GM12892 (cell line): Measurements from ENCODE around the gene RASL11B.

Experiments used
- DNase-seq: peaks from one replicate; pipeline ENCODE4 v3.0.0; 2011; ENCODE audit not compliant: insufficient read length
- FAIRE-seq: peaks from 2 replicates; lab custom pipeline; 2011; peaks lifted over from hg19 to GRCh38; lab: Jason Lieb, UNC
- POLR2A ChIP-seq: IDR thresholded peaks from 2 replicates; pipeline ENCODE4 v1.6.1; 2011; ENCODE audit warnings: low read depth, low read length, control low read depth
- POLR2AphosphoS5 ChIP-seq: IDR thresholded peaks from 2 replicates; pipeline ENCODE4 v1.6.1; 2011; ENCODE audit warnings: low read depth, low read length, control low read depth
- TAF1 ChIP-seq: IDR thresholded peaks from 2 replicates; pipeline ENCODE4 v1.6.1; 2011; ENCODE audit warnings: low read depth, mild to moderate bottlenecking, control low read depth, low read length, borderline replicate concordance

RASL11B gene

DNA sequence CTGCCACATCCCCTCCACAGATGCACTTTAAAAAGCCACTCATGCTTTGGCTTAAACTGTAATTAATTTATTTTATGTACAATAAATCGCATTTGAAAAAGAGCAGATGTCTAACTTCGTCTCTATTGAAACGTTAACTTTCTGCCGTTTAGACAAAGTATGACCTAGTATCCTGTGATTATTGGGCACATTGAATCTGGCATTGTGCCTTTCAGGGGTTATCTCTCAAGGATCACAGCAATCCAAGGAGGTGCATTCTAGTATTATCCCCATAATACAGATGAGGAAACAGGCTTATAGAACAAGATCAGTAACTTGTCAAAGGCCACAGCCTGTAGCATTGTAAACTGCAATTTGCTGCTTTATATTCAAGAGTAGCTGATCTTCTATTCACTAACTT, 4.6 kb downstream of the RASL11B start:
- FAIRE-seq: no peak
- TF ChIP-seq POLR2AphosphoS5: no peak
- TF ChIP-seq TAF1: no peak
- no peak for TF ChIP-seq POLR2A

DNA sequence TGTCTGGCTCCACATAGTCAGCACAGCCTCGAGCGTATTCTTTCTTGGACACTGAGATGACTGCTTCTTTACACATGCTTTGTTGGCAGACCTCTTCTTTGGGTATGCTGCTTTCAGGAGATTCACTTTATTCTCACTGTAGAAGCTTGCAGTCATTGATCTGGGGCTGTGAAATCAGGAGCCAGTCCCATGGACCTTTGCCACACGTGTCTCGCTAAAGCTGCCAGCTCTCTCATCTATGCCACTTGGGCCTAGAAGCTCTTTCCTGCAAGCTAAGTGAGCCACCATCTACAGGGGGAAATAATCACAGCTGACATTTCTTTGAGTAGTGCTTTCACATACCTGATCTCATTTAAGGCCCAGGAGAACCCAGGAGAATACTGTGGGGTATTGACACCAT, 5.0 kb downstream of the RASL11B start:
- no peak for TF ChIP-seq POLR2A
- no peak for TF ChIP-seq POLR2AphosphoS5
- no peak for TF ChIP-seq TAF1
- FAIRE-seq (no peak), DNase-seq (no peak)

More for the DNA sequence above, 4.6 kb downstream of the RASL11B start:
- DNase-seq: no peak

DNA sequence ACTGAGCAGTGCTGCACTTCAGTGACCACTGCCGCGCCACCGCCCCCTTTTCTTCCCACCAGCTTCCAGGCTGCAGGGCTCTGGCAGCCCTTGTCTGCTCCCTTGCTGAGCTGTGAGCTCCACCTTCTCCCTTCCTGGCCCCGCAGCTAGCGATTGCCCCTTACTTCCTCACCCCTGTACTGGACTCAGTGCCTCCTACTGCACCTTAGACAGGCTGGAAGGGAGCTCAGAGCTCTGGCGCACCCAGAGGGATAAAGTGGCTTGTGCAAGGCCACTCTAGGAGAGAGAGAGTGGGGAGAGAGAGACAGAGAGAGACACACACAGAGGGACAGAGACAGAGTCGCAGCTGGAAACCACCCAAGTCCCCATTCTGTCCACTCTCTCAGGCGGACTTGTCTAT, 6.0 kb downstream of the RASL11B start:
- DNase-seq (no peak), FAIRE-seq (no peak)
- TF ChIP-seq POLR2AphosphoS5 (no peak), TAF1 (no peak), POLR2A (no peak)

DNA sequence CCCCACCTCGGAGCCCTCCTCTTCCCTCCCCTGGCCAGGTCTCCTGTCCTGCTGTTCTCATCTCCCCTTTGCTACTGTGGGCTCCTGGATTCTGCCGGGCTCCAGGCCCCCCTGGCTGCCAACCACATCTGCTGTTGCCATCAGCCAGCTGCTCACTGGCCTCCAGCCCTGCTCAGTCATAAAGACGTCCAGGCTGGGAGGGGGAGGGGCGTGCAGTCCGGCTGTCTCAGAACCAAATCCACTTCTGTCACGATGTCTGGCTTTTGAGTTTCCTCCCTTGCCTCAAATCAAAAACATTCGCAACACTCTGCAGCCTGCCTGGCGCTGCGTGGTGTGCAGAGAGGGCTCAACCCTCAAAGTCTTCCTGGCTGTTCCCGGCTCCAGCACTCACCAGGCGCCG, 7.1 kb downstream of the RASL11B start:
- DNase-seq (no peak), FAIRE-seq (no peak)
- no peak for TF ChIP-seq POLR2AphosphoS5
- no peak for TF ChIP-seq POLR2A
- TF ChIP-seq TAF1: no peak

DNA sequence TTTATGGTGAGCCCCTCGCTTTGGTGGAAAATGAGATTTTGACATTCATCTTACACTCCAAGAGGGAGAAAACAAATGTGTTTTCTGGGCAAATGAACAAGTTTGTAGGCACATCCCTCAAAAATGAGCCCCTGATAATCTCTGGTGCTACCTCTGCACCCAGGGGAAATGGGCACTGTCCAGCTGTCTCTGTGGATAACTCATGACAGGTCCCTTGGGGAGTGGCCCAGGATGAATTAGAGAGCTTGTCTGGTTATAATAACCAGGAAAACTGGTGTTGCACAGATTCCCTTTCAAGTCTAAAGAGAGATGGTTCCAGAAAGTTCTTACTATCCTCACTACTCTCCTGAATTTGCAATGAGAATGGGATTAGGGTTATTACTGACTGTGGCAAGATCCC, 7.5 kb downstream of the RASL11B start:
- no peak for FAIRE-seq
- DNase-seq: no peak
- TF ChIP-seq POLR2A: no peak
- no peak for TF ChIP-seq TAF1
- TF ChIP-seq POLR2AphosphoS5: no peak

DNA sequence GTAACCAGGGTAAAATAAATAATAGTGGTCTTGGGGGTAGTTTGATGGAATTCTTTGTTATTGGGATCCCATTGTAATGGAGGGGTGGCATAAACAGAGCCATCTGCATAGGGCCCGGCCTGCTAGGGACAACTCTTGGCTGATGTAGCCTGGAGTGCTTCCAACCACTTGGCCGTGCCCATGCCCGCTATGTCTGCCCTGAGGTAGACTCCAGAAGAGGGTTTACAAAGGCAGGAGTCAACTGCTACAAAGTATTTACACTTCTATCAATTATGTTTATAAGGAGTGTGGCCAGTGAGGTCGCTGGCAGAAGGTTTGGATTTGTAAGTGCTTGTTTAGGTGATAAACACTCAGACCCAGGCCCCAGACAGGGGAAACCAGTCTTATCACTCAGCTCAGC, 8.1 kb downstream of the RASL11B start:
- FAIRE-seq (no peak), DNase-seq (no peak)
- no peak for TF ChIP-seq POLR2A
- TF ChIP-seq POLR2AphosphoS5: no peak
- no peak for TF ChIP-seq TAF1

DNA sequence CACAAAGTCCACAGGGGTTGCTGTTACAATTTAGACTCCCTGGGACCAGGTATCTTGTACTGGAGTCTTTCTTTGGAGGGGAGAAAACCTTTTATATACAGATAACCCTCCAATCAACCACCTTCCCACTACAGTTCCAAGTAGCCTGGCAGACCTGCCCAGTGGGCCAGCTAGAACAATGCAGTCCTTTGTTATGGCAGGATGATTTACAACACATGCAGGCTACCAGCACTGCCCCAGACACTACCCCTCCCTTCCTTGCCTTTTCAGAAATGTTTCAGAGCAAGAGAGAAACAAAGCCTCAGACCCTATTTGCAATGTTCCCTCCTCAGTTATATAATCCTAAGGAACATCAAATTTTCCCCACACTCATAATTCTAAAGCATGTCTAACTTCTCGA, 11.1 kb downstream of the RASL11B start:
- FAIRE-seq (no peak), DNase-seq (no peak)
- no peak for TF ChIP-seq POLR2AphosphoS5
- no peak for TF ChIP-seq TAF1
- TF ChIP-seq POLR2A: no peak

DNA sequence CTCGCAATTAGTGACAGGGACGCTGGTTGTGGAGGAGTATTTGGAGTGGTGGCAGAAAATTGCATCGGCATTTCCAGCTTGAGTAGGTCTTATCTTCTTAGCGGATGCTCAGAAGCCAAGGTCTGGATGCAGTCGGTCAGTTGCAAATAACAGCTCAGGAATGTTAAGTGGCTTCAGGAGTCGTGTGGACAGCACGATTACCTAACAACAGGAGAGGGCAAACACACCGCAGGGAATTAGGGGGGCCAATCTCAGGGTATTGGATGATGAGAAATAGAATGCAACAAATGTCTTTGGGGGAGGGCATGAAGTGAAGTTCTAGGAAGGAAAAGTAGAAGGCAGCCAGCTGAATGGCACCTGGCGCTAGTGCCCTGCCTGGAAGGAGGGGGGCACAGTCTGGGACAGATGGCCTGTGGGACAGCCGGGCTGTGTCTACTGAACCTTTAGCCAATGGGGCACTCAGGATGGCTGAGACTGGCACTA, 11.8 kb downstream of the RASL11B start:
- no peak for FAIRE-seq

DNA sequence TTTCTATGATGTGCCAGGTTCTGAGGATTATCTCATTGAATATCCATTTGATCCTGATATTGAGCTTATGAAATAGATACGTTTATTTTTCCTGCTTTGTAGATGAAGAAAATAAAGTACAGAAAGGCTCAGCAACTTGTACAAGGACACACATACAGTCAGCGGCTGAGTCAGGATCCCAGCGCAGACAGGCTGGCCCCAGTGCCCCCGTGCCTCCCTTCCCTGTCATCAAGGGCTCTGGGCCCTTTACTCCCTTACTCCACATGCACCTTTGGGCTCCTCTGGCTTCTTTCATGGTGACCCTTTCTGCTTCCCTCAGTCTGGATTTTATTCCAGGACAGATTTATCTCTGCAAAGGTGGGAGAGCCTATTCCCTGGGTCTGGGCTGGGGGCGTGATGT, 12.8 kb downstream of the RASL11B start:
- TF ChIP-seq POLR2A (no peak), TAF1 (no peak), POLR2AphosphoS5 (no peak)
- no peak for DNase-seq
- no peak for FAIRE-seq

More for the DNA sequence above, 11.8 kb downstream of the RASL11B start:
- TF ChIP-seq TAF1: no peak
- no peak for TF ChIP-seq POLR2A
- TF ChIP-seq POLR2AphosphoS5: no peak
- no peak for DNase-seq

DNA sequence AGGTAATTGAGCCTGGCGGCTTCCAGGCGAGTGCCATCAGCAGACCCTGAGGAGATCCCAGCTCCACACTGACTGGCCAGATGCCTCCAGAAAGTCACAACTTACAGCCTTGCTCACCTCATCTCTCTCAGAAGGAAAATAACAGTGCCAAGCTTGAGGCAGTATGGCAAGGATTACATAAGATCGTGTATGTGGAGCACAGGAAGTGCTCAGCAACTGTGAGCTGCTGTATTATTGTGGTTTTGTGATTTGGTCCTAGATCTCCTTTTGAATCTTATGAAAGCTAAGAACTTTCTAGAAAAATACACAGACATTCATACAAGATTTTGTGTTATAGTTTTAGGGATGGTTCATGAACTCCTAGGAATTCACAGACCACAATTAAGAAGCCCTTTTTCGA, 14.0 kb downstream of the RASL11B start:
- no peak for DNase-seq
- TF ChIP-seq POLR2AphosphoS5 (no peak), TAF1 (no peak), POLR2A (no peak)
- FAIRE-seq: no peak

DNA sequence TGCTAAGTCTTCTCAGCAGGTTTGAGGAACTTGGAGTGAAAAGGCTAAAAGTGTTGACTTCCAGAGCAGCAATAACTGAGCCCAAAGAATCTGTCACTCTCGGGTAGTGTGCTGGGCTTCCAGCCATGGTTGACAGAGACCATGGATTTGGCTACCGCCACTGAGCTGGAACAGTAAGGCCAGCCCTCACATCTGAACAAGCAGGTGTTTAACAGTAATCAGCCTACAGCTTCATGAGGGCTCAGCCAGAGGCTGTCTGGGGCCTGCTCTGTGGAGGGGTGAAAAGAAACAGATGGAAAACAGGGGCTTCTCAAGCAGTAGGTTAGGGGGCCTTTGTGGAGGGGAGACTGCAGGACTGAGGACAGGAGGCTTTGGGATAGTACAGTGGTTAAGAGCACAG, 14.9 kb downstream of the RASL11B start:
- no peak for DNase-seq
- TF ChIP-seq POLR2A (no peak), TAF1 (no peak), POLR2AphosphoS5 (no peak)
- no peak for FAIRE-seq

DNA sequence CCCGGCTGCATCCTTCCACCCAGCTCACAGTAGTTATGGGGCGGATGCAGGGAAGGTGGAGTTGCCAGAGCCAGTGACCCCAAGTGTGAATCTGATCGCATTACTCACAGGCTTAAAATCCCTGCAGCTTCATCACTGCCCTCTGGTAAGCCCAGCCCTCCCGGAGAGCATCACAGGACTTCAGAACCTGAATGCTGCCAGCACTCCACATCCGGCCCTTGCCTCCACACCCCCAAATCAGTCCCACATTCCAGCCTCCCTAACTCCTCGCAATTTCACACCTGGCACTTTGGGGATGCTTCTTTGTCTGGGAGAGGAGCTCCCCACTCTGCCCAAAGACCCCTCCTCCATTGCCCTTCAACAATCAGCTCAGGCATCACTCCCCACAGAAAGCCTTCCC, 15.6 kb downstream of the RASL11B start:
- TF ChIP-seq POLR2A: no peak
- TF ChIP-seq TAF1: no peak
- TF ChIP-seq POLR2AphosphoS5: no peak
- DNase-seq (no peak), FAIRE-seq (no peak)

DNA sequence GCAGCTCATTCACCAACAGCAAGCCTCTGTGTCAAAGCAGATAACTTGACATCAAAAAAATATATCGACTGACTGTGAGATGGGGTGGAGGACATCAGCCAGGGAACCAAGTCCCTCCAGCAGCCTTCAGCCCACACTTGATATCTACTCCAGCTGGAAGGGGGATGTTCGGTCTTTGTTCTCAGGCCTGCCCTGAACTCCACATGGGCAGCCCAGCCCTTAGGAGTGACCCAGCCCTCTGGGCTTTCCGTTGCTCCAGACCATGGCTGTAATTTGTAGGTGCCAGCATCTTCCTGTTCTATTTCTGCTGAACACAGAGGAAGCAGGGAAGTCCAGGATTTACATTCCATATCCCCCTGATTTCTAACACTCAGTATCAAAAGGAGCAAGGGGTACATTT, 17.4 kb downstream of the RASL11B start:
- TF ChIP-seq POLR2A (no peak), POLR2AphosphoS5 (no peak), TAF1 (no peak)
- FAIRE-seq: no peak
- no peak for DNase-seq
